HG03108 (cell line): Measurements from ENCODE around the gene GPC2.
A peak's percentile ranks its signal among the peaks of the same experiment; 100 is the strongest.
"Not testable (repeated sequence)": the region's sequence is repeated elsewhere in the genome, so short reads cannot be mapped to it uniquely, and the experiment has no call there.

ENCODE experiments used
- ATAC-seq: cut with Tn5 transposase; IDR thresholded peaks from one replicate; pipeline ENCODE4 v1.9.1; 2021; ENCODE audit warnings: moderate library complexity; ENCODE audit not compliant: unreplicated experiment

The GPC2 gene

GRCh38 chr7:100153708-100154535, 23.3 kb downstream of the GPC2 start:
- no peak for ATAC-seq

GRCh38 chr7:100152937-100153666, 24.1 kb downstream of the GPC2 start:
- no peak for ATAC-seq

GRCh38 chr7:100152404-100152803, 24.8 kb downstream of the GPC2 start:
- no peak for ATAC-seq

GRCh38 chr7:100148559-100149328, 28.4 kb downstream of the GPC2 start, which contains the start of gene LAMTOR4:
TSS of gene LAMTOR4 (plus strand) at chr7:100148918. CDS start at chr7:100148973, 55 bp downstream.
- peak; percentile 99 for ATAC-seq

- no peak for ATAC-seq
Observed at GRCh38 chr7:100148225-100148558, 29.0 kb downstream of the GPC2 start.

GRCh38 chr7:100147278-100147677, 29.9 kb downstream of the GPC2 start:
- no peak for ATAC-seq

- not testable (repeated sequence) for ATAC-seq
Observed at GRCh38 chr7:100146350-100146749, 30.8 kb downstream of the GPC2 start.

GRCh38 chr7:100142461-100142860, 34.7 kb downstream of the GPC2 start:
- ATAC-seq: no peak

GRCh38 chr7:100141555-100141949, 35.6 kb downstream of the GPC2 start:
- ATAC-seq: no peak

- ATAC-seq: no peak
Observed at GRCh38 chr7:100137851-100138760, 39.1 kb downstream of the GPC2 start.

- peak; percentile 60 for ATAC-seq
Observed at GRCh38 chr7:100132697-100133151, 44.5 kb downstream of the GPC2 start.

GRCh38 chr7:100132126-100132525, 45.1 kb downstream of the GPC2 start:
- ATAC-seq: no peak

GRCh38 chr7:100130608-100131453, 46.4 kb downstream of the GPC2 start:
- no peak for ATAC-seq

GRCh38 chr7:100130220-100130607, 47.0 kb downstream of the GPC2 start:
- not testable (repeated sequence) for ATAC-seq

GRCh38 chr7:100128637-100128963, 48.6 kb downstream of the GPC2 start:
- no peak for ATAC-seq

- peak; percentile 1 for ATAC-seq
Observed at GRCh38 chr7:100127866-100128636, 49.1 kb downstream of the GPC2 start.

GRCh38 chr7:100126931-100127865, 50.0 kb downstream of the GPC2 start, which contains the start of gene MBLAC1:
TSS of gene MBLAC1 (plus strand) at chr7:100126967. CDS start at chr7:100127396, 429 bp downstream.
- ATAC-seq: peak; percentile 50
